HCT116 (cell line): ENCODE measurements around the gene HLA-DPB1. TPM values are rescaled to one million over a fixed set of nuclear protein-coding genes. Genes with fewer than 3 reads are reported as not detected.

Experiments used
- ATAC-seq: fragments of 200-7000 bp; cut with Tn5 transposase; 2 replicates; pipeline ENCODE4 v1.9.1; 2020; ENCODE audit warnings: mild to moderate bottlenecking, moderate library complexity
- BruUV-seq: library from RNA; stranded (reverse); fragments of 400-500 nt; replicated peaks from 2 replicates; lab custom pipeline; 2021; lab: Mats Ljungman, UMichigan
- CTCF ChIA-PET: fragments of 300-600 bp; sonication (Branson Sonifier 250); formaldehyde crosslinking; loops from one replicate; lab custom pipeline; 2021; ENCODE audit warnings: antibody characterized with exemption; lab: Charles Lee
- POLR2A ChIA-PET: fragments of 300-600, 350-600 bp; sonication (Branson Sonifier 250); formaldehyde crosslinking; loops from one replicate; lab custom pipeline; 2021; ENCODE audit warnings: antibody characterized with exemption; lab: Charles Lee
- RAD21 ChIA-PET, 2 experiments: fragments of 300-600 bp; sonication (Branson Sonifier 250); formaldehyde crosslinking; loops; one replicate each; lab custom pipeline; 2023; ENCODE audit warnings: low total read pairs in 2 of 2; ENCODE audit not compliant: uncharacterized antibody in 2 of 2, unreplicated experiment in 2 of 2, low non-redundant PET in 1 of 2; lab: Charles Lee
- DNase-seq: peaks from one replicate; pipeline ENCODE4 v3.0.0-alpha.2; 2010; ENCODE audit warnings: low read depth, low spot score
- H2AFZ ChIP-seq: fragments of 200-600 bp; shearing (Covaris generic), sonication (generic); 2 replicates; pipeline ENCODE4 v1.6.1; 2017; ENCODE audit warnings: low read depth, mixed run types, mixed read lengths, antibody characterized with exemption, low read length; ENCODE audit not compliant: poor library complexity, severe bottlenecking
- H3K27ac ChIP-seq: 2 replicates; pipeline ENCODE4 v1.5.1; 2012; ENCODE audit warnings: low read depth, low read length
- H3K27me3 ChIP-seq: fragments of 200-600 bp; sonication (generic); 2 replicates; pipeline ENCODE4 v1.6.1; 2016; ENCODE audit warnings: mixed run types, low read length, mixed read lengths; ENCODE audit not compliant: insufficient read depth
- H3K36me3 ChIP-seq, 2 experiments: fragments of 200-500 bp in 1 of 2; fragments of 200-600 bp in 1 of 2; sonication (Bioruptor generic) in 1 of 2; sonication (generic) in 1 of 2; 2 replicates each; pipeline versions ENCODE4 v1.5.1 to v1.6.1; 2014 to 2016; ENCODE audit warnings: low read length in 2 of 2, inconsistent platforms in 1 of 2, mixed read lengths in 1 of 2, mixed run types in 1 of 2; ENCODE audit not compliant: insufficient read depth in 2 of 2, control insufficient read depth in 1 of 2
- H3K4me1 ChIP-seq, 2 experiments: fragments of 200-600 bp in 1 of 2; sonication (generic) in 1 of 2; 2 replicates each; pipeline versions ENCODE4 v1.5.1 to v1.6.1; 2012 to 2017; ENCODE audit warnings: low read length in 2 of 2, inconsistent platforms in 1 of 2, mild to moderate bottlenecking in 1 of 2, mixed read lengths in 1 of 2, mixed run types in 1 of 2, moderate library complexity in 1 of 2; ENCODE audit not compliant: insufficient read depth in 2 of 2, control insufficient read depth in 1 of 2
- H3K4me2 ChIP-seq: fragments of 200-600 bp; sonication (generic); 2 replicates; pipeline ENCODE4 v1.6.1; 2017; ENCODE audit warnings: mixed run types, low read length, mixed read lengths
- H3K4me3 ChIP-seq, 2 experiments: fragments of 200-600 bp in 1 of 2; sonication (generic) in 1 of 2; replicated peaks in 1 of 2; 2 replicates each; pipeline ENCODE4 v1.5.1; 2011 to 2016; ENCODE audit warnings: low read length in 2 of 2, control low read depth in 1 of 2, low read depth in 1 of 2, mild to moderate bottlenecking in 1 of 2, mixed read lengths in 1 of 2, mixed run types in 1 of 2
- H3K79me2 ChIP-seq: fragments of 200-600 bp; sonication (generic); 2 replicates; pipeline ENCODE4 v1.6.1; 2017; ENCODE audit warnings: mild to moderate bottlenecking, mixed run types, low read length, moderate library complexity, mixed read lengths; ENCODE audit not compliant: insufficient read depth
- H3K9ac ChIP-seq: fragments of 200-600 bp; sonication (generic); 2 replicates; pipeline ENCODE4 v1.6.1; 2016; ENCODE audit warnings: low read length, mixed read lengths
- H3K9me2 ChIP-seq: fragments of 200-600 bp; sonication (generic), shearing (Covaris generic); 2 replicates; pipeline ENCODE4 v1.6.1; 2017; ENCODE audit warnings: mixed run types, mild to moderate bottlenecking, moderate library complexity; ENCODE audit not compliant: insufficient read depth
- H3K9me3 ChIP-seq, 2 experiments: fragments of 200-500 bp in 1 of 2; fragments of 200-600 bp in 1 of 2; sonication (Bioruptor generic) in 1 of 2; sonication (generic) in 1 of 2; 2 replicates each; pipeline ENCODE4 v1.6.1; 2014 to 2017; ENCODE audit warnings: low read length in 2 of 2, mixed read lengths in 2 of 2, inconsistent platforms in 1 of 2, low read depth in 1 of 2, mild to moderate bottlenecking in 1 of 2, mixed run types in 1 of 2, moderate library complexity in 1 of 2; ENCODE audit not compliant: control insufficient read depth in 1 of 2, insufficient read depth in 1 of 2
- H4K20me1 ChIP-seq: fragments of 200-600 bp; sonication (generic), shearing (Covaris generic); 2 replicates; pipeline ENCODE4 v1.6.1; 2017; ENCODE audit warnings: mixed run types, mild to moderate bottlenecking, moderate library complexity; ENCODE audit not compliant: insufficient read depth
- CBX3 ChIP-seq: IDR thresholded peaks from 2 replicates; pipeline ENCODE4 v1.6.1; 2012; ENCODE audit warnings: low read depth
- CEBPB ChIP-seq: IDR thresholded peaks from 2 replicates; pipeline ENCODE4 v1.6.1; 2012; ENCODE audit warnings: low read depth
- ELF1 ChIP-seq: IDR thresholded peaks from 2 replicates; pipeline ENCODE4 v1.6.1; 2012; ENCODE audit warnings: low read depth, borderline replicate concordance
- EZH2 ChIP-seq: fragments of 200-600 bp; sonication (generic); IDR thresholded peaks from 2 replicates; pipeline ENCODE4 v1.6.1; 2017; ENCODE audit warnings: antibody characterized with exemption, mixed run types
- EZH2phosphoT487 ChIP-seq: fragments of 200-600 bp; IDR thresholded peaks from 2 replicates; pipeline ENCODE4 v1.6.1; 2018; ENCODE audit warnings: antibody characterized with exemption, borderline replicate concordance
- FOSL1 ChIP-seq: IDR thresholded peaks from 2 replicates; pipeline ENCODE4 v1.6.1; 2012; ENCODE audit warnings: low read depth
- JUND ChIP-seq: IDR thresholded peaks from 2 replicates; pipeline ENCODE4 v1.6.1; 2012
- POLR2A ChIP-seq: IDR thresholded peaks from 2 replicates; pipeline ENCODE4 v1.7.0; 2011; ENCODE audit warnings: borderline replicate concordance; ENCODE audit not compliant: insufficient read depth, insufficient read length; ENCODE audit errors: extremely low read depth
- POLR2AphosphoS5 ChIP-seq: IDR thresholded peaks from 2 replicates; pipeline ENCODE4 v1.6.1; 2011; ENCODE audit warnings: mild to moderate bottlenecking, low read depth, low read length, moderate library complexity
- RAD21 ChIP-seq: IDR thresholded peaks from 2 replicates; pipeline ENCODE4 v1.6.1; 2012; ENCODE audit warnings: low read depth, mild to moderate bottlenecking
- SIN3A ChIP-seq: IDR thresholded peaks from 2 replicates; pipeline ENCODE4 v1.6.1; 2012; ENCODE audit warnings: low read depth
- TCF7L2 ChIP-seq: IDR thresholded peaks from 2 replicates; pipeline ENCODE4 v1.7.0; 2011; ENCODE audit warnings: borderline replicate concordance, inconsistent platforms; ENCODE audit not compliant: insufficient read depth, insufficient read length; ENCODE audit errors: extremely low read depth
- YY1 ChIP-seq: IDR thresholded peaks from 2 replicates; pipeline ENCODE4 v1.6.1; 2011; ENCODE audit warnings: low read length, low read depth, moderate library complexity, mild to moderate bottlenecking; ENCODE audit not compliant: insufficient replicate concordance; ENCODE audit errors: extremely low read depth
- ZFX ChIP-seq: fragments of 450-650 bp; IDR thresholded peaks from 2 replicates; pipeline ENCODE4 v1.6.1; 2017
- ZNF274 ChIP-seq: fragments of 200-500 bp; sonication (Bioruptor generic); IDR thresholded peaks from 2 replicates; pipeline ENCODE4 v1.6.1; 2014; ENCODE audit warnings: mild to moderate bottlenecking, low read depth, low read length, inconsistent platforms
- intact Hi-C: fragments of 100-400 bp; cut with micrococcal nuclease; formaldehyde crosslinking; loops from 2 replicates; pipeline ENCODE4 v1.10.0; 2022
- total RNA-seq: library from RNA; stranded (reverse); gene quantifications from one replicate; pipeline ENCODE4 v1.2.1, GENCODE V29; 2021; ENCODE audit not compliant: unreplicated experiment
- TF ChIP-seq, protein P1 (sequence below): IDR thresholded peaks from 2 replicates; pipeline ENCODE4 v1.6.1; 2012
- TF ChIP-seq, protein P2 (sequence below): IDR thresholded peaks from 2 replicates; pipeline ENCODE4 v1.6.1; 2011; ENCODE audit warnings: mild to moderate bottlenecking, low read length, moderate library complexity; ENCODE audit not compliant: insufficient replicate concordance; ENCODE audit errors: extremely low read depth
- TF ChIP-seq, protein P3 (sequence below): IDR thresholded peaks from 2 replicates; pipeline ENCODE4 v1.6.1; 2012; ENCODE audit warnings: low read depth

The HLA-DPB1 gene
- total RNA-seq, 1 experiment from 2014 or later = 1.5 TPM

GRCh38 chr6:33116417-33116816 is 40.6 kb downstream of the HLA-DPB1 start:
- H2AFZ ChIP-seq = no peak overlapping the region
- no peak overlapping the region for H3K4me3 ChIP-seq
- H3K9me3 ChIP-seq = no peaks in the 10 kb centered on the region
- H3K27me3 ChIP-seq = peaks cover 16% of the 10 kb centered on the region; the same call in 1 of the 2 replicates
- CTCF ChIA-PET = no interaction called here
- no peak for ATAC-seq
- POLR2A ChIA-PET = no interaction called here
- H3K36me3 ChIP-seq = no peaks in the 10 kb centered on the region
- intact Hi-C loops = no loop called here
- TF ChIP-seq, protein P1, sequence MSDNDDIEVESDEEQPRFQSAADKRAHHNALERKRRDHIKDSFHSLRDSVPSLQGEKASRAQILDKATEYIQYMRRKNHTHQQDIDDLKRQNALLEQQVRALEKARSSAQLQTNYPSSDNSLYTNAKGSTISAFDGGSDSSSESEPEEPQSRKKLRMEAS = no peak
- TF ChIP-seq FOSL1 = no peak
- no peak for TF ChIP-seq RAD21
- TF ChIP-seq, protein P2, sequence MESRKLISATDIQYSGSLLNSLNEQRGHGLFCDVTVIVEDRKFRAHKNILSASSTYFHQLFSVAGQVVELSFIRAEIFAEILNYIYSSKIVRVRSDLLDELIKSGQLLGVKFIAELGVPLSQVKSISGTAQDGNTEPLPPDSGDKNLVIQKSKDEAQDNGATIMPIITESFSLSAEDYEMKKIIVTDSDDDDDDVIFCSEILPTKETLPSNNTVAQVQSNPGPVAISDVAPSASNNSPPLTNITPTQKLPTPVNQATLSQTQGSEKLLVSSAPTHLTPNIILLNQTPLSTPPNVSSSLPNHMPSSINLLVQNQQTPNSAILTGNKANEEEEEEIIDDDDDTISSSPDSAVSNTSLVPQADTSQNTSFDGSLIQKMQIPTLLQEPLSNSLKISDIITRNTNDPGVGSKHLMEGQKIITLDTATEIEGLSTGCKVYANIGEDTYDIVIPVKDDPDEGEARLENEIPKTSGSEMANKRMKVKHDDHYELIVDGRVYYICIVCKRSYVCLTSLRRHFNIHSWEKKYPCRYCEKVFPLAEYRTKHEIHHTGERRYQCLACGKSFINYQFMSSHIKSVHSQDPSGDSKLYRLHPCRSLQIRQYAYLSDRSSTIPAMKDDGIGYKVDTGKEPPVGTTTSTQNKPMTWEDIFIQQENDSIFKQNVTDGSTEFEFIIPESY = no peak
- no peak for TF ChIP-seq JUND
- no peak for TF ChIP-seq TCF7L2
- no peak for TF ChIP-seq POLR2A
- no peak for TF ChIP-seq YY1
- no peak for TF ChIP-seq CBX3
- no peak for TF ChIP-seq ZFX
- TF ChIP-seq ELF1 = no peak
- no peak for TF ChIP-seq ZNF274
- TF ChIP-seq SIN3A = no peak
- no peak for TF ChIP-seq EZH2
- no peak for TF ChIP-seq EZH2phosphoT487
- no peak for TF ChIP-seq CEBPB
- no peak for TF ChIP-seq POLR2AphosphoS5
- TF ChIP-seq, protein P3, sequence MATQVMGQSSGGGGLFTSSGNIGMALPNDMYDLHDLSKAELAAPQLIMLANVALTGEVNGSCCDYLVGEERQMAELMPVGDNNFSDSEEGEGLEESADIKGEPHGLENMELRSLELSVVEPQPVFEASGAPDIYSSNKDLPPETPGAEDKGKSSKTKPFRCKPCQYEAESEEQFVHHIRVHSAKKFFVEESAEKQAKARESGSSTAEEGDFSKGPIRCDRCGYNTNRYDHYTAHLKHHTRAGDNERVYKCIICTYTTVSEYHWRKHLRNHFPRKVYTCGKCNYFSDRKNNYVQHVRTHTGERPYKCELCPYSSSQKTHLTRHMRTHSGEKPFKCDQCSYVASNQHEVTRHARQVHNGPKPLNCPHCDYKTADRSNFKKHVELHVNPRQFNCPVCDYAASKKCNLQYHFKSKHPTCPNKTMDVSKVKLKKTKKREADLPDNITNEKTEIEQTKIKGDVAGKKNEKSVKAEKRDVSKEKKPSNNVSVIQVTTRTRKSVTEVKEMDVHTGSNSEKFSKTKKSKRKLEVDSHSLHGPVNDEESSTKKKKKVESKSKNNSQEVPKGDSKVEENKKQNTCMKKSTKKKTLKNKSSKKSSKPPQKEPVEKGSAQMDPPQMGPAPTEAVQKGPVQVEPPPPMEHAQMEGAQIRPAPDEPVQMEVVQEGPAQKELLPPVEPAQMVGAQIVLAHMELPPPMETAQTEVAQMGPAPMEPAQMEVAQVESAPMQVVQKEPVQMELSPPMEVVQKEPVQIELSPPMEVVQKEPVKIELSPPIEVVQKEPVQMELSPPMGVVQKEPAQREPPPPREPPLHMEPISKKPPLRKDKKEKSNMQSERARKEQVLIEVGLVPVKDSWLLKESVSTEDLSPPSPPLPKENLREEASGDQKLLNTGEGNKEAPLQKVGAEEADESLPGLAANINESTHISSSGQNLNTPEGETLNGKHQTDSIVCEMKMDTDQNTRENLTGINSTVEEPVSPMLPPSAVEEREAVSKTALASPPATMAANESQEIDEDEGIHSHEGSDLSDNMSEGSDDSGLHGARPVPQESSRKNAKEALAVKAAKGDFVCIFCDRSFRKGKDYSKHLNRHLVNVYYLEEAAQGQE = no peak
- H3K27ac ChIP-seq = no peak overlapping the region
- no TSS peak for BruUV-seq
- H3K9me2 ChIP-seq = no peaks in the 10 kb centered on the region
- no peak overlapping the region for H3K4me2 ChIP-seq
- no peaks in the 10 kb centered on the region for H3K79me2 ChIP-seq
- no peak for DNase-seq
- no peak overlapping the region for H3K9ac ChIP-seq
- RAD21 ChIA-PET = no interaction called here
- no peaks in the 10 kb centered on the region; a peak in 2 of 4 replicates for H3K4me1 ChIP-seq
- no peaks in the 10 kb centered on the region for H4K20me1 ChIP-seq
